Measurements from ENCODE around the gene MCEMP1. TPM values are rescaled to one million over a fixed set of nuclear protein-coding genes. Genes with fewer than 3 reads are reported as not detected.

MCEMP1 gene
- total and polyA plus RNA-seq, 2 experiments from 2014 or later: not detected

GRCh38 chr19:7636691-7637373 lies 40.1 kb upstream of the MCEMP1 start, which contains the start of gene STXBP2:
TSS of gene STXBP2 (plus strand) at chr19:7637110. CDS start at chr19:7637150, 40 bp downstream.
- H3K27ac Mint-ChIP-seq: no peak within 1 kb of the TSS
- no peaks in the 10 kb centered on the region; the same call in 2 of the 3 replicates for H3K4me1 Mint-ChIP-seq
- H3K36me3 Mint-ChIP-seq (ENCODE audit: low read depth): no peaks in the 10 kb centered on the region
- no peaks in the 10 kb centered on the region for H3K4me1 ChIP-seq (ENCODE audit: insufficient read depth)
- H3K79me2 ChIP-seq (replicated peaks; ENCODE audit: insufficient read depth): no peaks in the 10 kb centered on the region
- peaks cover 22% of the 10 kb centered on the region for H3K27me3 Mint-ChIP-seq (ENCODE audit: insufficient read depth, low read depth, poor library complexity)
- H3F3A ChIP-seq (replicated peaks; ENCODE audit: low read depth): peaks cover 9% of the 10 kb centered on the region
- H3K27me3 ChIP-seq (ENCODE audit: insufficient read depth): peaks cover 24% of the 10 kb centered on the region
- no peaks in the 10 kb centered on the region; the same call in 1 of the 2 replicates for H4K20me1 ChIP-seq (replicated peaks; ENCODE audit: insufficient read depth)
- peak within 1 kb of the TSS; percentile 81 for H3K4me3 ChIP-seq
- no peak for TF ChIP-seq CTCF (conservative IDR thresholded peaks at IDR 0.05; ENCODE audit: low read depth in 2 of 2)
- TF ChIP-seq STAT1 (IDR thresholded peaks at IDR 0.05; ENCODE audit: unreplicated experiment): no peak
- no peak for TF ChIP-seq JUNB (IDR thresholded peaks at IDR 0.05; ENCODE audit: unreplicated experiment)
- peak; percentile 76 for TF ChIP-seq POLR2AphosphoS5 (IDR thresholded peaks at IDR 0.05; ENCODE audit: low read depth)
- TF ChIP-seq REST (IDR thresholded peaks at IDR 0.05; ENCODE audit: unreplicated experiment): no peak
- no peak for TF ChIP-seq ZNF331 (CRISPR knock-in tag; IDR thresholded peaks at IDR 0.05; ENCODE audit: low read depth)
- no peak for TF ChIP-seq ZNF114 (CRISPR knock-in tag; IDR thresholded peaks at IDR 0.05)
- peak; percentile 85 for TF ChIP-seq CREB1 (CRISPR knock-in tag; IDR thresholded peaks at IDR 0.05; ENCODE audit: low read depth)
- H3K4me3 Mint-ChIP-seq: peak within 1 kb of the TSS; percentile 75
- H2AFZ ChIP-seq: peak within 1 kb of the TSS; percentile 90; the same call in 1 of the 2 replicates
- H3K4me2 ChIP-seq: peak within 1 kb of the TSS; percentile 84
- H3K9me2 ChIP-seq (ENCODE audit: insufficient read depth): no peaks in the 10 kb centered on the region
- no peaks in the 10 kb centered on the region; the same call in 2 of the 3 replicates for H3K9me3 Mint-ChIP-seq
- H3K27ac ChIP-seq (ENCODE audit: low read depth): no peak within 1 kb of the TSS
- ATAC-seq (peak; percentile 86), DNase-seq (ENCODE audit: low spot score) (peak; percentile 91)
- no peaks in the 10 kb centered on the region for H3K36me3 ChIP-seq (ENCODE audit: insufficient read depth)

Data from GM23338 (cell line).